Urothelium cell line (cell line): ENCODE data around the gene LMAN2.
A peak's percentile ranks its signal among the peaks of the same experiment; 100 is the strongest.
"Not testable (repeated sequence)": the region's sequence is repeated elsewhere in the genome, so short reads cannot be mapped to it uniquely, and the experiment has no call there.

ENCODE experiments used
- DNase-seq: peaks from one replicate; pipeline ENCODE4 v3.0.0; 2011; ENCODE audit warnings: low spot score, mixed read lengths
- FAIRE-seq: peaks from 2 replicates; lab custom pipeline; 2011; peaks lifted over from hg19 to GRCh38; lab: Jason Lieb, UNC

Gene LMAN2

DNA sequence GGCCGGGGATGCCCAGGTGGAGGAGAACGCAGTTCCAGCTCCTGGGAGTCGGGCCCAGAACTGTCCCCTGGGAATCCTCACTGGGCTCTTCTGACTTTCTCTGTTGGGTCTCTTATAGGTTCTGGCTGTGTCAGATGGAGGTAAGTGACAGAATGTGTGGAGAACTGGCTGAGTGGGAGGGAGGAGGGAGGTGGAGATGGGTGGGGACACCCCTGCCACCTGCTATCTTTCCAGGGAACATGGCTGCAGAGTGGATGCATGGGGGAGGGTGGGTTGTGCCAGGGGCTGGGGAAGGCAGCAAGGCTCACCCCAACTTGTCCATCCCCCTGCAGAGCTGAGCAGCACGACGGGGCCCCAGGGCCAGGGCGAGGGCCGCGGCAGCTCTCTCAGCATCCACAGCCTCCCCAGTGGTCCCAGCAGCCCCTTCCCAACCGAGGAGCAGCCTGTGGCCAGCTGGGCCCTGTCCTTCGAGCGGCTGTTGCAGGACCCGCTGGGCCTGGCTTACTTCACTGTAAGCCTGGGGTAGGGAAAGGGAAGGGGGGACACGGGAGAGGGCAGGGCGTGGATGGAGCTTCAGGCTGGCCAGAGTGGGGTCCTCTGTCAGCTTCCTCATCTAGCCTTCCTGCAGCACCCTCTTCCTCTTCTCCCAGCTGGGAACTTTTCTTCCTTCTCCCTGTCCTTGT is 14.5 kb upstream of the LMAN2 start:
- no peak for FAIRE-seq
- DNase-seq = no peak

DNA sequence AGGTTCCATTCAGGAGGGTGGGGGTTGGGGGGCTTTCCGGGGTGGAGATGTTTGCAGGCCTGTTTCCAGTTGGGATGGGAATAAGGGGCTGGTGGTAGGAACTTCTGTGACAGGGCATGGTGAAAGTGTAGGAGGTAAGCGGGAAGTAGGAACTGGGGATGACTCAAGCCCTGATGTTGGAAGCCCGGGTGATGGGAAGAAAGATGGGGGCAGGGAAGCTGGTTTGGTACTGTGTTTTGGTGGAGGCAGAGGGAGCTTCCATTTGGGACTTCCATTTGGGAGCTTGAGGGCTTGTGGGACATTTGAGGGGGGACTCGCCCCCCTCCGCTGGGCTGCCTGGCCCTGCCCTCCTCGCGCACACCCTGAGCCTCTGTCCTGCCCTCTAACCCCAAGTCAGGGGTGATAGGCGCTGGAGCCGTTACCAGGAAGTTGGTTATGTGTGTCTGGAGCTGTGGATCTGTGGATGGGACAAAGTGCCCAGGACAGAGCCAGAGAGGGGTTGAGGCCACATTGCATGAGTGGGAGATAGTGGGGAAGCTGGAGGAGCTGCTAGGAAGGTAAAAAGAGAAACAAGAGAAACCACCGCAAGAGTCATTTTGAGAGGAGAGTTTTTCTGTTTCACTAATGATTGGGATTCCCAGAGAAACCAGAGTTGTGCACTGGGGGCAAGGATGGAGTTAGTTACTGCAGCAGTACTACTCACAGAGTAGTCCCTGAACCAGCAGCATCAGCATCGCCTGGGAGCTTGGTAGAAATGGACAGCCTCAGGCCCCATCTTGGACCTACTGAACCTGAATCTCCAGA is 12.9 kb upstream of the LMAN2 start:
- DNase-seq (no peak), FAIRE-seq (no peak)

GRCh38 chr5:177363565-177363964 is 12.1 kb upstream of the LMAN2 start:
- FAIRE-seq (no peak), DNase-seq (no peak)

- DNase-seq (no peak), FAIRE-seq (no peak)
Measured at GRCh38 chr5:177362610-177363507, 11.4 kb upstream of the LMAN2 start.

- FAIRE-seq (no peak), DNase-seq (no peak)
Measured at GRCh38 chr5:177362292-177362609, 10.8 kb upstream of the LMAN2 start.

- no peak for FAIRE-seq
Measured at GRCh38 chr5:177361418-177362291, 10.2 kb upstream of the LMAN2 start.

DNA sequence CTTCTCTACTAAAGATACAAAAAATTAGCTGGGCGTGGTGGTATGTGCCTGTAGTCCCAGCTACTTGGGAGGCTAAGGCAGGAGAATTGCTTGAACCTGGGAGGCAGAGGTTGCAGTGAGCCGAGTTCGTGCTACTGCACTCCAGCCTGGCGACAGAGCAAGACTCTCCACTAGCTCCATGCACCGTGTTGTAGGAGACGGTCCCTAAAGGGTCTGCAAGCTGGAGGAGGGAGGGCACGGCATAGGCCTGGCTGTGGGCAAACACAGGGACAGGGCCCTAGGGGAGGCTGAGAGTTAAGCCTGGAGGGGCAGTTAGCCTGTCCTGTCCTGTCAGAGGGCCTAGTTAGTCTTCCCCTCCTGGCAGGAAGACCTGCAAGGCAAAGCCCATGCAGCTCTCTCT is 9.3 kb upstream of the LMAN2 start:
- DNase-seq, FAIRE-seq: not testable (repeated sequence)

More at GRCh38 chr5:177361418-177362291, 10.2 kb upstream of the LMAN2 start:
- no peak for DNase-seq

GRCh38 chr5:177359860-177360259 is 8.4 kb upstream of the LMAN2 start:
- DNase-seq (no peak), FAIRE-seq (no peak)

DNA sequence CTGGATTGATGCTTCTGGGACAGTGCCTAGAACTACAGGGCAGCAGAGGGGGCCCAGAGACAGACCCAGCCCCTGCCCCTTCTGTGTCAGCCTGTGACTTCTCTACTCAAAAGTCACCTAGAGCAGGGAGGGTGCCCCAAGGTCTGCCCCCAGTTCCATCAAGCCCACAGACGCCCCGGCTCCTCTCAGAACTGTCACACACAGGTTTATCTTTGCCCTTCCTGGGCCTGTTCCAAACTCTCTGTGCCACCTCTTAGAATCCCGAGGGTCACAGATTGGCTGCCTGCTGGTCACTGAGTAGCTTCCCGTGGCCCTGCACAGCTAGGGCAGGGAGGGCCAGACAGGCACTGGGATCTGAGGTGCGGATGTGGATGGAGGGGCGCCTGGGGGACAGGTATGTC is 8.0 kb upstream of the LMAN2 start:
- DNase-seq (no peak), FAIRE-seq (no peak)

DNA sequence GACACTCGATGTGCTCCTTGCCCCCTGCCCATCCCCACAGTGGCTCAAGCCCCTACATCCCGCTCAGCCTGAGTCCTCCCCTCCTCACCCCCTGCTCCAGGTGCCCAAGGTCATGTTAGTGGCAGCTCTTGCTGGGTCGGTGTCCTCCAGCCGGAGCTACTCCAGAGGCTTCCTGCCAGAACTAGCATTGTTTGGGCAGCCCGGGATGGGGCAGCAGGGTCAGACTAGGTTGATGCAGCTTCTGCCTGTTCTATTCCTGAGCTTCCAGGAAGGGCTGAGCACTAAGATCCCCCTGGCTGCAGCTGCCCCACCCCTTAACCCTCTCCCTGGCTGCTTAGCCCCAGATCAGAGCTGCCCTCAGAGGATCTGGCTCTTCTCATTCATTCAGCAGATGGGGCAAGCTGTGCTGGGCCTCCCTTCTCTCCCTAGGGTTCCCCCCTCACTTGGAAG is 6.9 kb upstream of the LMAN2 start:
- no peak for DNase-seq
- no peak for FAIRE-seq

DNA sequence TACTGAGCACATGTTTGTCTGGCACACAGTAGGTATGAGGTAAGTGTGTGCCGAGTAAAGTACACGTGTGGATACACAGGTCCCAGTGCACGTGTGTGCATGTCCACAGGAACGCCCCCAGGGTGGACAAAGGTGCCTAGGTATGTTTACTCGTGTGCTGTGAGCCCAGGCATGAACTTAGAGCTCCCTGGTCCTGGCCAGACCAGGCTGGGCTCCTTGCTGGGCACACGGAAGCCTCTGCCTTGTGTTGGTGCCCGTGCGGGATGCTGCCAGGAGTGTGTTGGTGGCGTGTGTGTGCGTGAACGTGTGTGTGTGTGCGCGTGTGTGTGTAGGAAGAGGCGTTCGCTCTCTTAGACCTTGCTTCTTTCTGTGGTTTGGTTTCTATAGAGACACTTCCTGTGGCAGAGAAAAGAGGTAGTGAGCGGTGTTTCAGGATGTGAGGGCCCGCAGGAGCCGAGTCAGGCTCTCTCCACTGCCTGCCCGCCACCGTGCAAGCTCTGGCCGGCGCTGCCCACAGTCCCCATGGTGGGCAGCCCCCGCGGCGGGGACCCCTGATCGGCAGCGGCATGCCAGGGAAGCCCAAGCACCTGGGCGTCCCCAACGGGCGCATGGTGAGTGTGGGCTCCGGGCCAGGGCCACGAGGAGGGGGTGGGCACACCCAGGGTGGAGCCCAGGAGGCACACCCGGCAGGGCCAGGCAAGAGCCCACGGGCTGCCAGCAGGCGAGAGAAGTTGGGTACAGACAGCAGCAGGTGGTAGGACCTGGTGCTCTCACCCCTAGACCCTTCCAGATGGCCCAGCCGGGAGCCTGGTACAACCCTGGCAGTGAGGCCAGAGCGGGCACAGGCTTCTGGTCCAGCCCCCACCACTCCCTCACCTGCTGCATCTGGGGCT is 6.2 kb upstream of the LMAN2 start, which contains the start of gene RGS14:
Gene RGS14 (plus strand): TSS at position 466 of the 893 bp plus-strand sequence. CDS start 101 bp downstream, at position 567.
- peak; percentile 75 for DNase-seq
- peak; percentile 55 for FAIRE-seq

DNA sequence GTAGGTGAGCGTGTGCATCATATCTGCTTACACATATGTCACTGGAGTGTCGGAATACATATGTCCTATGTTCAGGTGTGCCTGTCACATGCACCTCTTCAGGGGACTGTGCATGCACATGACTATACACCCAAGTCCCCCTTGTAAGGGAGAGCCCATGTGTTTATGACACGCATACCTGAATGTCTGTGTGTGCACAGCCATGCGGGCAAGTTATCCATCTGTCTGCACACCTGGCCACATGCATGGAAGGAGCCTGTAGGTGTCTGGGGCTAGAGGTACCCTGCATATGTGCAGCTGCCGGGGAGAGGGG is 5.6 kb upstream of the LMAN2 start:
- FAIRE-seq (no peak), DNase-seq (no peak)

GRCh38 chr5:177356746-177357145 is 5.3 kb upstream of the LMAN2 start:
- FAIRE-seq = no peak

GRCh38 chr5:177355868-177356168 is 4.3 kb upstream of the LMAN2 start:
- FAIRE-seq = no peak
- no peak for DNase-seq

More at GRCh38 chr5:177356746-177357145, 5.3 kb upstream of the LMAN2 start:
- DNase-seq = no peak

DNA sequence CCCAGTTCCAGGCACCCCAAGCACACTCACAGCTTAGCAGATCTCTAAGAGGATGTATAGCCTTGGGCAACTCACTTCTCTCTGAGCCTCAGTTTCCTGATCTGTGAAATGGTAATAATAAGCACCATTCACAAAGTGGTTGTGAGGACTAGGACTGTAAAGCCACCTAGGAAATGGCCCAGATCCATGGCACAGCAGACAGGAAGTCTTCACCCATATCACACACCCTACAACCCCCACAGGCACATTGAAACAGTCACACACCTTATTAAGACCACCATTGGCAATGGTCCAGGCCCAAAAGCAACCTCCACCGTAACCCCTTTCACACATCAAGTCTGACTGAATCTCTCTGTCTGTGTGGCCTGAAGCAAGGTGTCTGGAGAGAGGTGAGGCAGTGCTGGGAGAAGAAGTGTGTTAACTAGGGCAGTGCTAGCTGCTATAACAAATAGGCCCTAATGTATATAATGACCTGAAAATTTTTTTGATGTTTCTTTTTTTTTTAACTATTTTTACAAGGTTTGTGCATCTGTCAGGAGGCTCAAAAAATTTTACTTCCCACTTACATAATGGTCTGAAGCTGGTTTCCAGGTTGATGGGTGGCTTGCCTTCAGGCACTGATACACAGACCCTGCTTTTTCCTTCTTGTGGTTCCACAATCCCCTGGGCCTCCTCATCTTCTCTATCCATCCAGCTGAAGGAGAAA is 3.8 kb upstream of the LMAN2 start:
- no peak for FAIRE-seq

DNA sequence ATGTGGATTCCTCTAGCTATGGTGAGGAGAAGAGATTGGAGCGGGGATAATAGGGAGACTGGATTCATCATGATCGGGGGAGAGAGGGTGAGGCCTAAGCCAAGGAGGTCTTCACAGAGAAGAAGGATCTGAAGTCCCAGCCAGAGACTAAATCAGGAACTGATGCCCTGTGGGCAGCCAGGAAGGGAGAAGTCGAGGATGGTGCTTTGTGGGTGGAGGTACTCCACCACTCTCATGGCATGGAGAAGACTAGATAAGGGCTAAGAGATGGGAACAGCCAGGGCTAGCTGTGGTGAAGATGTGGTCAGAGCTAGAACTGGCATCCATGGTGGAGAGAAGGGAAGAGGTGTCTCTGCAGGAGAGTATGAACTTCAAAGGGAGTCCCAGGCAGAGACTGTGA is 3.2 kb upstream of the LMAN2 start:
- no peak for FAIRE-seq
- no peak for DNase-seq

More for the DNA sequence above, 3.8 kb upstream of the LMAN2 start:
- no peak for DNase-seq

DNA sequence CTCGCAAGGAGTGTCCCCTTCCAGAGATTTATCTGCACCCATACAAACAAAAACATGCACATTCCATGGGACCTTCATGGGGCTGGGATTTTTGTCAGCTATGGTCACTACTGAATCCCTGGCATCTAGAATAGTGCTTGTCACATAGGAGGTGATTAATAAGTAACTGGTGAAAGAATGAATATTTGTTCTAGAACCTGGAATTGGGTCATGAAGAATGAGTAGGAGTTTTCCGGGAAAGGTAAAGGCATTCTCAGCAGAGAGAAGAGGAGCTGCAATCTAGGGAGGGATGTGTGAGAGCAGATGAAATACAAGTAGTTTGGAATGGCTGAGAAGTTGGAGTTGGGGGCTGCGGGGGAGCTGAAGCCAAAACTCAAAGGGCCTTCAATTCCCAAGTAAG is 2.8 kb upstream of the LMAN2 start:
- FAIRE-seq (no peak), DNase-seq (no peak)

DNA sequence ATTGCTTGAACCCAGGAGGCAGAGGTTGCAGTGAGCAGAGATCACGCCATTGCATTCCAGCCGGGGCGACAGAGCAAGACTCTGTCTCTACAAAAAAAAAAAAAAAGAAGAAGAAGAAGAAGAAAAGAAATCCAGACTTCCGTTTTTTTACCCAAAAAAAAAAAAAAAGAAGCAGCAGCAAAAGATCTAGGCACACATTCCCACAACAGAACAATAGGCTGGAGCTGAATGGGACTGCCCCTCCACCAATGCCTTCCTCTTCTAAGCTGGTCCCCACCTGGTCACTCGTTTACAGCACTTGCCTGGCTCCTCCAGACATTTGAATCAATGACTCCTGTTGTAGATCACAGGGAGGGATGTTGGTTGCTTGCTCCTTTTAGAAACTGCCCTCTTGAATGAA is 1.6 kb upstream of the LMAN2 start:
- FAIRE-seq = no peak
- DNase-seq = no peak

DNA sequence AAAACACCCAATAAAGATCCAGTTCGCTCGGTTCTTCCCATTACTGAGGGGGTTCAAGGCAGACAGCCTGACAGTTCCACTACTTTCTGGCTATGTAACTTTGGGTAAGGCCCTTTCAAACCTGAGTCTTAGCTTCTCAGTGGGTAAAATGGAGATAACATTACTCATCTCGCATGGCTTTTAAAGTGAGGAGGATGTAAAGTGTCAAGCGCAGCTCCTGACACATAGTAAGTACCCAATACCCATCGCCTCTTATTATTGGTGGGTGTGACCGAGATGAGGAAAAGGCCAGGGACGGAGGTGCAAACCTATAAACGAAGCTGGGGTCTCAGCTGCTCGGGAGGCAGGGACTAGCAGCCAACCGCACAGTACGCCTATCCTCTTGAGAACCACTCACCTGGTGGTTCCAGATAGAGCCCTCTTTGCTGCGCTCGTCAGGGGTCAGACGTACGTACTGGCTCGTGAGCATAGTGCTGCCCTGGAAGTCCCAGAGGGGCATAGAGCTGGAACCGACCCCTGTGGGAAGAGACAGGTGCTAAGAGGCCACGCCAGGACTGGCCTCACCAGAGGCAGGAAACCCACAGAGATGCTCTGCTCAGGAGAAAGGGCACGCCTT is 584 bp downstream of the LMAN2 start:
- FAIRE-seq (no peak), DNase-seq (no peak)
